Measurements from ENCODE around the gene PHETA1. TPM values are rescaled to one million over a fixed set of nuclear protein-coding genes. Genes with fewer than 3 reads are reported as not detected.

PHETA1 gene, protein sequence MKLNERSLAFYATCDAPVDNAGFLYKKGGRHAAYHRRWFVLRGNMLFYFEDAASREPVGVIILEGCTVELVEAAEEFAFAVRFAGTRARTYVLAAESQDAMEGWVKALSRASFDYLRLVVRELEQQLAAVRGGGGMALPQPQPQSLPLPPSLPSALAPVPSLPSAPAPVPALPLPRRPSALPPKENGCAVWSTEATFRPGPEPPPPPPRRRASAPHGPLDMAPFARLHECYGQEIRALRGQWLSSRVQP
- total RNA-seq, result 5.6 TPM

- no peak for DNase-seq (ENCODE audit: extremely low spot score in 2 of 2)
- intact Hi-C loops (cut with DNase I), result no loop called here
- H3K4me3 ChIP-seq, result peak within 1 kb of the TSS; percentile 55 to 91
- H3K9me3 ChIP-seq, result no peaks in the 10 kb centered on the region
- no peaks in the 10 kb centered on the region for H3K36me3 ChIP-seq
- peak; percentile 42 to 70 for TF ChIP-seq POLR2AphosphoS5 (IDR thresholded peaks at IDR 0.05; ENCODE audit: insufficient read depth in 1 of 2, low read depth in 1 of 2)
- TF ChIP-seq, protein P1, sequence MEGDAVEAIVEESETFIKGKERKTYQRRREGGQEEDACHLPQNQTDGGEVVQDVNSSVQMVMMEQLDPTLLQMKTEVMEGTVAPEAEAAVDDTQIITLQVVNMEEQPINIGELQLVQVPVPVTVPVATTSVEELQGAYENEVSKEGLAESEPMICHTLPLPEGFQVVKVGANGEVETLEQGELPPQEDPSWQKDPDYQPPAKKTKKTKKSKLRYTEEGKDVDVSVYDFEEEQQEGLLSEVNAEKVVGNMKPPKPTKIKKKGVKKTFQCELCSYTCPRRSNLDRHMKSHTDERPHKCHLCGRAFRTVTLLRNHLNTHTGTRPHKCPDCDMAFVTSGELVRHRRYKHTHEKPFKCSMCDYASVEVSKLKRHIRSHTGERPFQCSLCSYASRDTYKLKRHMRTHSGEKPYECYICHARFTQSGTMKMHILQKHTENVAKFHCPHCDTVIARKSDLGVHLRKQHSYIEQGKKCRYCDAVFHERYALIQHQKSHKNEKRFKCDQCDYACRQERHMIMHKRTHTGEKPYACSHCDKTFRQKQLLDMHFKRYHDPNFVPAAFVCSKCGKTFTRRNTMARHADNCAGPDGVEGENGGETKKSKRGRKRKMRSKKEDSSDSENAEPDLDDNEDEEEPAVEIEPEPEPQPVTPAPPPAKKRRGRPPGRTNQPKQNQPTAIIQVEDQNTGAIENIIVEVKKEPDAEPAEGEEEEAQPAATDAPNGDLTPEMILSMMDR (IDR thresholded peaks at IDR 0.05), result no peak
- peak within 1 kb of the TSS; percentile 72 for H3K27ac ChIP-seq
- H3K4me1 ChIP-seq, result peaks cover 31% of the 10 kb centered on the region
- H3K27me3 ChIP-seq, result no peaks in the 10 kb centered on the region
These were observed at the start of gene PHETA1 for GRCh38 chr12:111368788-111369495. Gene PHETA1, minus strand, starts transcription at chr12:111369095. Its CDS starts 5,668 bp downstream, at chr12:111363427.

DNA sequence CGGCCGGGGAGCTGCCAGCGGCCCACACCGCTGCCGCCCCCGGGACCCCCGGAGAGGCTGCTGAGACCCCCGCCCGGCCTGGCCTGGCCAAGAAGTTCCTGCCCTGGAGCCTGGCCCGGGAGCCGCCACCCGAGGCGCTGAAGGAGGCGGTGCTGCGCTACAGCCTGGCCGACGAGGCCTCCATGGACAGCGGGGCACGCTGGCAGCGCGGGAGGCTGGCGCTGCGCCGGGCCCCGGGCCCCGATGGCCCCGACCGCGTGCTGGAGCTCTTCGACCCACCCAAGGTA lies 49.6 kb upstream of the PHETA1 start:
- no peak overlapping the region for H3K27ac ChIP-seq
- H3K4me3 ChIP-seq, result no peak overlapping the region
- H3K36me3 ChIP-seq, result peaks cover 0 to 13% of the 10 kb centered on the region in 2 donors
- intact Hi-C loops (cut with DNase I), result no loop called here
- TF ChIP-seq, protein P1 (IDR thresholded peaks at IDR 0.05), result no peak
- TF ChIP-seq POLR2AphosphoS5 (IDR thresholded peaks at IDR 0.05; ENCODE audit: insufficient read depth in 1 of 2, low read depth in 1 of 2) (no peak), POLR2A (IDR thresholded peaks at IDR 0.05) (no peak)
- DNase-seq (ENCODE audit: extremely low spot score in 2 of 2), result no peak
- H3K4me1 ChIP-seq, result peaks cover 6% of the 10 kb centered on the region
- H3K9me3 ChIP-seq, result no peaks in the 10 kb centered on the region
- no peaks in the 10 kb centered on the region for H3K27me3 ChIP-seq

DNA sequence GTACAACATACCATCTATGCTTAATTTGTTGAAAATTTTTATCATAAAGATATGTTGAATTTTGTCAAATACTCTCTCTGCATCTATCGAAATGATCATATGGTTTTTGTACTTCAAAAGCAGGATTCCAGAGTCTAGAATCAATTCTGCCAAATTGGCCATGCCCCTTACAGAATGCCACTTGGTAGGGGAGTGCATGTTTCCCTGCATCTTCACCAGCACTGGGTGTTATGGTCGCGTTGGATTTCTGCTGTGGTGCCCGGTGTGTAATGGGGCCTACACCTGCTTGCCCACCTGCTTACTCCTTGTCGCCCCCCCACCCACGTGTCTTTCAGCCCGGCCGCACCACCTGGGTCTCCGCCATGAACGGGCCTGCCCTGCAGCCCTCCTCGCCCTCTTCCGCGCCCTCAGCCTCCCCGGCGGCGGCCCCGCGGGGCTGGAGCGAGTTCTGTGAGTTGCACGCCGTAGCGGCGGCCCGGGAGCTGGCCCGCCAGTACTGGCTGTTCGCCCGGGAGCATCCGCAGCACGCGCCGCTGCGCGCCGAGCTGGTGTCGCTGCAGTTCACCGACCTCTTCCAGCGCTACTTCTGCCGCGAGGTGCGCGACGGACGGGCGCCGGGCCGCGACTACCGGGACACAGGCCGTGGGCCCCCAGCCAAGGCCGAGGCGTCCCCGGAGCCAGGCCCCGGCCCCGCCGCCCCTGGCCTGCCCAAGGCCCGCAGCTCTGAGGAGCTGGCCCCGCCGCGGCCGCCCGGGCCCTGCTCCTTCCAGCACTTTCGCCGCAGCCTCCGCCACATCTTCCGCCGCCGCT lies 49.1 kb upstream of the PHETA1 start:
- no peak overlapping the region for H3K4me3 ChIP-seq
- no peaks in the 10 kb centered on the region for H3K9me3 ChIP-seq
- peaks cover 11% of the 10 kb centered on the region for H3K4me1 ChIP-seq
- intact Hi-C loops (cut with DNase I), result no loop called here
- TF ChIP-seq POLR2A (IDR thresholded peaks at IDR 0.05) (no peak), POLR2AphosphoS5 (IDR thresholded peaks at IDR 0.05; ENCODE audit: insufficient read depth in 1 of 2, low read depth in 1 of 2) (no peak)
- TF ChIP-seq, protein P1 (IDR thresholded peaks at IDR 0.05), result no peak
- DNase-seq (ENCODE audit: extremely low spot score in 2 of 2), result no peak
- no peaks in the 10 kb centered on the region for H3K27me3 ChIP-seq
- H3K36me3 ChIP-seq, result peaks cover 0 to 13% of the 10 kb centered on the region in 2 donors
- H3K27ac ChIP-seq, result no peak overlapping the region

DNA sequence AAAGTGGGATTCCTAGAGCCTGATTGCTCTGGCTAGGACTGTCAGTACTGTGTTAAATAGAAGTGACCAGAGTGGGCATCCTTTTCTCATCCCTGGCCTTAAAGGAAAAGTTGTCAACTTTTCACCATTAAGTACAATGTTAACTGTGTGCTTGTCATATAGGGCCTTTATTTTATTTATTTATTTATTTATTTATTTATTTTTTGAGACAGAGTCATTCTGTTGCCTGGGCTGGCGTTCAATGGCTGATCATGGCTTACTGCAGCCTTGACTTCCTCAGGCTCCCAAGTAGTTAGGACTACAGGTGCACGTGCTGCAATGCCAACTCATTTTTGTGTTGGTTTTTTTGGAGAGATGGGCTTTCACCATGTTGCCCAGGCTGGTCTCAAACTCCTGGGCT lies 48.4 kb upstream of the PHETA1 start:
- no peaks in the 10 kb centered on the region for H3K9me3 ChIP-seq
- intact Hi-C loops (cut with DNase I), result no loop called here
- H3K4me1 ChIP-seq, result peaks cover 17% of the 10 kb centered on the region
- no peak overlapping the region for H3K4me3 ChIP-seq
- no peak for DNase-seq (ENCODE audit: extremely low spot score in 2 of 2)
- TF ChIP-seq, protein P1 (IDR thresholded peaks at IDR 0.05), result no peak
- no peak for TF ChIP-seq POLR2AphosphoS5 (IDR thresholded peaks at IDR 0.05; ENCODE audit: insufficient read depth in 1 of 2, low read depth in 1 of 2)
- TF ChIP-seq POLR2A (IDR thresholded peaks at IDR 0.05), result no peak
- no peaks in the 10 kb centered on the region for H3K27me3 ChIP-seq
- H3K36me3 ChIP-seq, result peaks cover 0 to 13% of the 10 kb centered on the region in 2 donors
- no peak overlapping the region for H3K27ac ChIP-seq

All from vagina (tissue), 2 donors.